GM12878 (cell line): ENCODE measurements around the gene ASAP2. TPM values are rescaled to one million over a fixed set of nuclear protein-coding genes. Genes with fewer than 3 reads are reported as not detected.

ENCODE experiments used
- ATAC-seq: fragments of 200-7000 bp; cut with Tn5 transposase; 3 replicates; pipeline ENCODE4 v1.9.1; 2020; ENCODE audit warnings: mild to moderate bottlenecking, moderate library complexity
- BruUV-seq: library from RNA; stranded (reverse); fragments of 400-500 nt; replicated peaks from 2 replicates; lab custom pipeline; 2021; lab: Mats Ljungman, UMichigan
- CTCF ChIA-PET: fragments of 300-600 bp; sonication (Branson Sonifier 250); formaldehyde crosslinking; extraction: SDS; loops from one replicate; lab custom pipeline; 2021; ENCODE audit warnings: inconsistent platforms; lab: Yijun Ruan, JAX
- POLR2A ChIA-PET: fragments of 350-600 bp; formaldehyde crosslinking; extraction: SDS; loops from one replicate; lab custom pipeline; 2021; ENCODE audit warnings: inconsistent platforms; lab: Charles Lee
- RAD21 ChIA-PET: fragments of 300-600 bp; sonication (Branson Sonifier 250); formaldehyde crosslinking; loops from one replicate; lab custom pipeline; 2023; ENCODE audit warnings: antibody characterized with exemption; ENCODE audit not compliant: unreplicated experiment; lab: Charles Lee
- SMC1A ChIA-PET: fragments of 300-600 bp; sonication (Branson Sonifier 250); formaldehyde crosslinking; loops from one replicate; lab custom pipeline; 2023; ENCODE audit not compliant: unreplicated experiment, uncharacterized antibody; lab: Charles Lee
- DNase-seq: peaks from one replicate; pipeline ENCODE4 v3.0.0-alpha.2; 2011; ENCODE audit warnings: low read depth, low spot score
- FAIRE-seq: peaks from 3 replicates; lab custom pipeline; 2011; peaks lifted over from hg19 to GRCh38; lab: Jason Lieb, UNC
- H2AFZ ChIP-seq: 2 replicates; pipeline ENCODE4 v1.6.0; 2011; ENCODE audit warnings: low read depth, low read length, control low read depth; ENCODE audit not compliant: control insufficient read depth
- H3K27ac ChIP-seq: 2 replicates; pipeline ENCODE4 v1.5.1; 2011; ENCODE audit warnings: control low read depth; ENCODE audit not compliant: control insufficient read depth, insufficient read depth
- H3K27me3 ChIP-seq, 2 experiments: replicated peaks in 1 of 2; 2 replicates each; pipeline versions ENCODE4 v1.6.0 to v1.6.1; 2011; ENCODE audit warnings: low read length in 1 of 2; ENCODE audit not compliant: control insufficient read depth in 2 of 2, insufficient read depth in 2 of 2
- H3K36me3 ChIP-seq, 2 experiments: 2 replicates each; pipeline ENCODE4 v1.5.1; 2011; ENCODE audit warnings: low read length in 1 of 2; ENCODE audit not compliant: control insufficient read depth in 2 of 2, insufficient read depth in 2 of 2
- H3K4me1 ChIP-seq: 2 replicates; pipeline ENCODE4 v1.6.1; 2011; ENCODE audit warnings: mild to moderate bottlenecking, low read length, moderate library complexity, mixed read lengths; ENCODE audit not compliant: control insufficient read depth, insufficient read depth
- H3K4me2 ChIP-seq: 2 replicates; pipeline ENCODE4 v1.6.0; 2011; ENCODE audit warnings: control low read depth; ENCODE audit not compliant: control insufficient read depth, insufficient read depth
- H3K4me3 ChIP-seq: fragments of 200-600 bp; sonication (generic); 2 replicates; pipeline ENCODE4 v1.5.1; 2016
- H3K79me2 ChIP-seq: 2 replicates; pipeline ENCODE4 v1.6.0; 2011; ENCODE audit warnings: low read length; ENCODE audit not compliant: control insufficient read depth, insufficient read depth
- H3K9ac ChIP-seq: 2 replicates; pipeline ENCODE4 v1.8.0; 2011; ENCODE audit warnings: low read length, control low read depth, mixed read lengths; ENCODE audit not compliant: control insufficient read depth, insufficient read depth
- H3K9me3 ChIP-seq: replicated peaks from 3 replicates; pipeline ENCODE4 v1.5.1; 2011; ENCODE audit warnings: mild to moderate bottlenecking, low read length; ENCODE audit not compliant: control insufficient read depth, insufficient read depth
- H4K20me1 ChIP-seq: 2 replicates; pipeline ENCODE4 v1.6.0; 2011; ENCODE audit not compliant: control insufficient read depth, insufficient read depth
- EGR1 ChIP-seq, 2 experiments: IDR thresholded peaks; 1 replicate in 1 of 2; 2 replicates in 1 of 2; pipeline ENCODE4 v1.6.1; 2011 to 2012; ENCODE audit warnings: low read depth in 2 of 2, low read length in 2 of 2, borderline replicate concordance in 1 of 2, mild to moderate bottlenecking in 1 of 2, moderate library complexity in 1 of 2
- GABPA ChIP-seq: IDR thresholded peaks from 2 replicates; pipeline ENCODE4 v1.6.1; 2014; ENCODE audit warnings: antibody characterized with exemption, low read depth, mild to moderate bottlenecking, inconsistent platforms
- IRF5 ChIP-seq: fragments of 450-650 bp; IDR thresholded peaks from 2 replicates; pipeline ENCODE4 v1.6.1; 2017; ENCODE audit warnings: borderline replicate concordance
- KDM1A ChIP-seq: fragments of 200-600 bp; sonication (generic); IDR thresholded peaks from 2 replicates; pipeline ENCODE4 v1.6.1; 2016; ENCODE audit warnings: borderline replicate concordance
- KLF5 ChIP-seq: fragments of 450-650 bp; IDR thresholded peaks from 2 replicates; pipeline ENCODE4 v1.6.1; 2014; ENCODE audit warnings: mild to moderate bottlenecking; ENCODE audit not compliant: partially characterized antibody
- NFIC ChIP-seq: IDR thresholded peaks from 2 replicates; pipeline ENCODE4 v1.6.1; 2012; ENCODE audit warnings: low read depth, mild to moderate bottlenecking, inconsistent platforms, low read length, moderate library complexity
- SMAD5 ChIP-seq: IDR thresholded peaks from 2 replicates; pipeline ENCODE4 v1.6.1; 2016; ENCODE audit warnings: antibody characterized with exemption, low read depth
- SREBF1 ChIP-seq: IDR thresholded peaks from 2 replicates; pipeline ENCODE4 v1.6.1; 2012; ENCODE audit warnings: mild to moderate bottlenecking, low read length
- WGBS: methylation state at CpG from one replicate; pipeline ENCODE4 v1.1.6; 2016; ENCODE audit warnings: low lambda C conversion rate; ENCODE audit not compliant: insufficient replicate concordance, insufficient coverage; ENCODE audit errors: missing lambda C conversion rate; 5-methylcytosine and 5-hydroxymethylcytosine counted together
- in situ Hi-C: fragments of 300-500 bp; cut with MboI; formaldehyde crosslinking; loops from 9 replicates; pipeline ENCODE4 v1.14.3; 2018; ENCODE audit warnings: mixed read lengths
- intact Hi-C: fragments of 100-400 bp; cut with micrococcal nuclease; formaldehyde crosslinking; loops from one replicate; pipeline ENCODE4 v1.14.2; 2022; ENCODE audit not compliant: unreplicated experiment
- polyA plus RNA-seq, 11 experiments: library from polyadenylated mRNA; depleted of rRNA in 4 of 11; unstranded in 6 of 11; stranded (reverse) in 5 of 11; fragments of >200 nt; fragmentation: Nextera tagmentation in 4 of 11; fragmentation: Illumina TruSeq in 1 of 11; extraction: Ambion mirVana in 4 of 11; extraction: Trizol in 1 of 11; gene quantifications; 1 replicate in 1 of 11; 2 replicates in 10 of 11; pipeline versions ENCODE4 v1.2.1 to v1.2.3, GENCODE V29; 2011 to 2016; ENCODE audit warnings: inconsistent platforms in 2 of 11, missing spikeins in 2 of 11, low read depth in 1 of 11
- total RNA-seq, 4 experiments: library from RNA; depleted of rRNA in 3 of 4; stranded (reverse); fragments of >200 nt in 3 of 4; fragmentation: Illumina TruSeq in 1 of 4; extraction: Trizol in 1 of 4; gene quantifications; 2 replicates each; pipeline versions ENCODE4 v1.2.1 to v1.2.3, GENCODE V29; 2013 to 2021
- TF ChIP-seq, protein P1 (sequence below): fragments of 450-650 bp; formaldehyde crosslinking; IDR thresholded peaks from 2 replicates; pipeline ENCODE4 v1.4.0; 2020; ENCODE audit warnings: mild to moderate bottlenecking, moderate library complexity

Gene ASAP2
- total and polyA plus RNA-seq, 10 of the 15 experiments (the other 5 are each of a cell fraction or from before 2014, with no cell fraction given), result 0.05 to 0.27 (median 0.07) TPM; not detected in 4

- Histone ChIP-seq H3K79me2 (no peaks in the 10 kb centered on the region), H3K9ac (no peak overlapping the region), H3K4me3 (no peak overlapping the region), H3K4me2 (no peak overlapping the region)
- ChIA-PET POLR2A (no interaction called here), CTCF (no interaction called here), RAD21 (no interaction called here)
- BruUV-seq, result no TSS peak
- in situ Hi-C loops, result no loop called here
- ATAC-seq, result no peak
- TF ChIP-seq KLF5 (no peak), SREBF1 (no peak)
- TF ChIP-seq, all 136 proteins: peak for 0
- no peak overlapping the region for H3K27ac ChIP-seq
- no peaks in the 10 kb centered on the region for H4K20me1 ChIP-seq
- H3K9me3 ChIP-seq, result no peaks in the 10 kb centered on the region
- WGBS, result 43% methylated on average over 15 of the region's 15 CpGs
- SMC1A ChIA-PET, result no interaction called here
- H2AFZ ChIP-seq, result no peak overlapping the region
- no peaks in the 10 kb centered on the region for H3K36me3 ChIP-seq
- H3K27me3 ChIP-seq, result 0 out of 4 replicates have a peak, but pooled peaks cover 3% of the 10 kb centered on the region in 2 experiments
- no peaks in the 10 kb centered on the region for H3K4me1 ChIP-seq
- intact Hi-C loops, result no loop called here
- DNase-seq (no peak), FAIRE-seq (no peak)
These were observed 80.9 kb downstream of the ASAP2 start for GRCh38 chr2:9287400-9288045.

GRCh38 chr2:9288233-9288632, 81.6 kb downstream of the ASAP2 start:
- DNase-seq (no peak), ATAC-seq (no peak), FAIRE-seq (no peak)
- H3K27me3 ChIP-seq, result 0 out of 4 replicates have a peak, but pooled peaks cover 3% of the 10 kb centered on the region in 2 experiments
- H3K9me3 ChIP-seq, result no peaks in the 10 kb centered on the region
- 26% methylated on average over 7 of the region's 7 CpGs for WGBS
- no peak overlapping the region for H2AFZ ChIP-seq
- in situ Hi-C loops (no loop called here), intact Hi-C loops (no loop called here)
- no peaks in the 10 kb centered on the region for H3K79me2 ChIP-seq
- no peak overlapping the region for H3K4me3 ChIP-seq
- no peaks in the 10 kb centered on the region for H3K4me1 ChIP-seq
- H3K9ac ChIP-seq, result no peak overlapping the region
- ChIA-PET POLR2A (no interaction called here), CTCF (no interaction called here), SMC1A (no interaction called here), RAD21 (no interaction called here)
- no TSS peak for BruUV-seq
- no peak overlapping the region for H3K27ac ChIP-seq
- H3K36me3 ChIP-seq, result no peaks in the 10 kb centered on the region
- H3K4me2 ChIP-seq, result no peak overlapping the region
- H4K20me1 ChIP-seq, result no peaks in the 10 kb centered on the region
- TF ChIP-seq SMAD5 (no peak), IRF5 (no peak), NFIC (no peak), EGR1 (IDR thresholded peaks at IDR 0.05; ENCODE audit: borderline replicate concordance in 1 of 2, low read depth in 2 of 2, low read length in 2 of 2) (no peak), KDM1A (no peak), GABPA (no peak)
- TF ChIP-seq, protein P1, sequence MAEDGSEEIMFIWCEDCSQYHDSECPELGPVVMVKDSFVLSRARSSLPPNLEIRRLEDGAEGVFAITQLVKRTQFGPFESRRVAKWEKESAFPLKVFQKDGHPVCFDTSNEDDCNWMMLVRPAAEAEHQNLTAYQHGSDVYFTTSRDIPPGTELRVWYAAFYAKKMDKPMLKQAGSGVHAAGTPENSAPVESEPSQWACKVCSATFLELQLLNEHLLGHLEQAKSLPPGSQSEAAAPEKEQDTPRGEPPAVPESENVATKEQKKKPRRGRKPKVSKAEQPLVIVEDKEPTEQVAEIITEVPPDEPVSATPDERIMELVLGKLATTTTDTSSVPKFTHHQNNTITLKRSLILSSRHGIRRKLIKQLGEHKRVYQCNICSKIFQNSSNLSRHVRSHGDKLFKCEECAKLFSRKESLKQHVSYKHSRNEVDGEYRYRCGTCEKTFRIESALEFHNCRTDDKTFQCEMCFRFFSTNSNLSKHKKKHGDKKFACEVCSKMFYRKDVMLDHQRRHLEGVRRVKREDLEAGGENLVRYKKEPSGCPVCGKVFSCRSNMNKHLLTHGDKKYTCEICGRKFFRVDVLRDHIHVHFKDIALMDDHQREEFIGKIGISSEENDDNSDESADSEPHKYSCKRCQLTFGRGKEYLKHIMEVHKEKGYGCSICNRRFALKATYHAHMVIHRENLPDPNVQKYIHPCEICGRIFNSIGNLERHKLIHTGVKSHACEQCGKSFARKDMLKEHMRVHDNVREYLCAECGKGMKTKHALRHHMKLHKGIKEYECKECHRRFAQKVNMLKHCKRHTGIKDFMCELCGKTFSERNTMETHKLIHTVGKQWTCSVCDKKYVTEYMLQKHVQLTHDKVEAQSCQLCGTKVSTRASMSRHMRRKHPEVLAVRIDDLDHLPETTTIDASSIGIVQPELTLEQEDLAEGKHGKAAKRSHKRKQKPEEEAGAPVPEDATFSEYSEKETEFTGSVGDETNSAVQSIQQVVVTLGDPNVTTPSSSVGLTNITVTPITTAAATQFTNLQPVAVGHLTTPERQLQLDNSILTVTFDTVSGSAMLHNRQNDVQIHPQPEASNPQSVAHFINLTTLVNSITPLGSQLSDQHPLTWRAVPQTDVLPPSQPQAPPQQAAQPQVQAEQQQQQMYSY, result no peak
